SKM-1 treated with dmso at 0.1 percent for 144 hours (cell line): ENCODE measurements around the gene CPAMD8.
"Not testable (repeated sequence)": the region's sequence is repeated elsewhere in the genome, so short reads cannot be mapped to it uniquely, and the experiment has no call there.

ENCODE experiments used
- DNase-seq: peaks from one replicate; lab custom pipeline; 2025; ENCODE audit not compliant: unreplicated experiment; lab: John Stamatoyannopoulos, UW

The CPAMD8 gene

GRCh38 chr19:17041976-17042375 is 15.4 kb upstream of the CPAMD8 start:
- no peak for DNase-seq

- DNase-seq = no peak
Observed at GRCh38 chr19:17037966-17038500, 11.4 kb upstream of the CPAMD8 start.

- no peak for DNase-seq
Observed at GRCh38 chr19:17037184-17037583, 10.6 kb upstream of the CPAMD8 start.

GRCh38 chr19:17036640-17037039 is 10.0 kb upstream of the CPAMD8 start:
- DNase-seq = no peak

GRCh38 chr19:17035842-17036424 is 9.3 kb upstream of the CPAMD8 start:
- DNase-seq = peak; percentile 73

GRCh38 chr19:17031741-17032140 is 5.1 kb upstream of the CPAMD8 start:
- DNase-seq = no peak

- DNase-seq = no peak
Observed at GRCh38 chr19:17027535-17027975, 945 bp upstream of the CPAMD8 start.

- no peak for DNase-seq
Observed at GRCh38 chr19:17025991-17026658, 485 bp downstream of the CPAMD8 start.

GRCh38 chr19:17025361-17025760 is 1.2 kb downstream of the CPAMD8 start:
- no peak for DNase-seq

- DNase-seq = not testable (repeated sequence)
Observed at GRCh38 chr19:17024941-17025340, 1.7 kb downstream of the CPAMD8 start.

- DNase-seq = no peak
Observed at GRCh38 chr19:17023805-17024204, 2.8 kb downstream of the CPAMD8 start.

GRCh38 chr19:17022738-17023137 is 3.9 kb downstream of the CPAMD8 start:
- no peak for DNase-seq

GRCh38 chr19:17021793-17022590 is 4.6 kb downstream of the CPAMD8 start:
- DNase-seq = peak; percentile 74

GRCh38 chr19:17021328-17021727 is 5.3 kb downstream of the CPAMD8 start:
- no peak for DNase-seq

- no peak for DNase-seq
Observed at GRCh38 chr19:17020823-17021222, 5.8 kb downstream of the CPAMD8 start.

GRCh38 chr19:17020385-17020784 is 6.2 kb downstream of the CPAMD8 start:
- DNase-seq = no peak

GRCh38 chr19:17014212-17014861 is 12.3 kb downstream of the CPAMD8 start:
- DNase-seq = not testable (repeated sequence)

GRCh38 chr19:17011485-17011884 is 15.1 kb downstream of the CPAMD8 start:
- DNase-seq = no peak

GRCh38 chr19:17006579-17006978 is 20.0 kb downstream of the CPAMD8 start:
- DNase-seq = no peak

- no peak for DNase-seq
Observed at GRCh38 chr19:17005000-17005399, 21.6 kb downstream of the CPAMD8 start.

GRCh38 chr19:17004386-17004785 is 22.2 kb downstream of the CPAMD8 start:
- DNase-seq = no peak
